ENCODE results near the gene PCDHGB3. TPM values are rescaled to one million over a fixed set of nuclear protein-coding genes. Genes with fewer than 3 reads are reported as not detected.

PCDHGB3 gene
- total and polyA plus RNA-seq, 11 donors: 1.7 to 14.9 (median 8.5) TPM

DNA sequence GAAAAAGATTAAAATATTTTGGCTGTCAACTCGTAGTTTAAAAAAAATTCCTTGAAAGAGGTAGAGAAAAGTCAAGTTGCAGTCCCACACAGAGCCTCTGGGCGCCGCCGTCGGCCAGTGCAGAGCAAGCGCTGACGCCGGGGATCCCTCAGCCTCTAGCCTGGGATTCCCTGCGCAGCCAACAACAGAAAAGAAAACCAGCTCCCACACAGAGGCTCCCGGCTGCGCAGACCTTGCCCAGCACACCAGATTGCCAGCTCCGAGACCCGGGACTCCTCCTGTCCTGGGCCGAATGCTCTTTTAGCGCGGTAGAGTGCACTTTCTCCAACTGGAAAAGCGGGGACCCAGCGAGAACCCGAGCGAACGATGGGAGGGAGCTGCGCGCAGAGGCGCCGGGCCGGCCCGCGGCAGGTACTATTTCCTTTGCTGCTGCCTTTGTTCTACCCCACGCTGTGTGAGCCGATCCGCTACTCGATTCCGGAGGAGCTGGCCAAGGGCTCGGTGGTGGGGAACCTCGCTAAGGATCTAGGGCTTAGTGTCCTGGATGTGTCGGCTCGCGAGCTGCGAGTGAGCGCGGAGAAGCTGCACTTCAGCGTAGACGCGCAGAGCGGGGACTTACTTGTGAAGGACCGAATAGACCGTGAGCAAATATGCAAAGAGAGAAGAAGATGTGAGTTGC is 47.6 kb downstream of the PCDHGB3 start, which contains the start of gene PCDHGB7:
Gene PCDHGB7, plus strand, starts transcription at position 184 of the 679 bp plus-strand sequence. Its CDS starts 183 bp downstream, at position 367.
- peak; percentile 71 to 88 (median 83) for DNase-seq
- intact Hi-C loops (cut with DNase I): loop anchor here in 8 of 10 donors (1.0 to 10.0 kb wide), 10 partner anchors 53 to 145 kb away; partner anchors contain the start of gene PCDHGA5 (in 2 of the 8)
- Histone ChIP-seq H3K27ac (peak within 1 kb of the TSS; percentile 19 to 69 (median 50)), H3K4me3 (peak within 1 kb of the TSS; percentile 18 to 59 (median 51)), H3K4me1 (peaks cover 0 to 12% (median 2%) of the 10 kb centered on the region in 12 donors), H3K27me3 (peaks cover 0 to 68% (median 0%) of the 10 kb centered on the region in 9 donors), H3K36me3 (peaks cover 0 to 41% (median 0%) of the 10 kb centered on the region in 9 donors), H3K9me3 (peaks cover 0 to 100% (median 57%) of the 10 kb centered on the region in 12 donors)
- peak; percentile 89 to 95 (median 93) for ATAC-seq
- 9 to 23% (median 15%) methylated on average over 33 to 47 of the region's 47 CpGs for WGBS, 4 donors
- TF ChIP-seq, protein P1, sequence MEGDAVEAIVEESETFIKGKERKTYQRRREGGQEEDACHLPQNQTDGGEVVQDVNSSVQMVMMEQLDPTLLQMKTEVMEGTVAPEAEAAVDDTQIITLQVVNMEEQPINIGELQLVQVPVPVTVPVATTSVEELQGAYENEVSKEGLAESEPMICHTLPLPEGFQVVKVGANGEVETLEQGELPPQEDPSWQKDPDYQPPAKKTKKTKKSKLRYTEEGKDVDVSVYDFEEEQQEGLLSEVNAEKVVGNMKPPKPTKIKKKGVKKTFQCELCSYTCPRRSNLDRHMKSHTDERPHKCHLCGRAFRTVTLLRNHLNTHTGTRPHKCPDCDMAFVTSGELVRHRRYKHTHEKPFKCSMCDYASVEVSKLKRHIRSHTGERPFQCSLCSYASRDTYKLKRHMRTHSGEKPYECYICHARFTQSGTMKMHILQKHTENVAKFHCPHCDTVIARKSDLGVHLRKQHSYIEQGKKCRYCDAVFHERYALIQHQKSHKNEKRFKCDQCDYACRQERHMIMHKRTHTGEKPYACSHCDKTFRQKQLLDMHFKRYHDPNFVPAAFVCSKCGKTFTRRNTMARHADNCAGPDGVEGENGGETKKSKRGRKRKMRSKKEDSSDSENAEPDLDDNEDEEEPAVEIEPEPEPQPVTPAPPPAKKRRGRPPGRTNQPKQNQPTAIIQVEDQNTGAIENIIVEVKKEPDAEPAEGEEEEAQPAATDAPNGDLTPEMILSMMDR (IDR thresholded peaks at IDR 0.05): peak; percentile 56 to 80 (median 73)

DNA sequence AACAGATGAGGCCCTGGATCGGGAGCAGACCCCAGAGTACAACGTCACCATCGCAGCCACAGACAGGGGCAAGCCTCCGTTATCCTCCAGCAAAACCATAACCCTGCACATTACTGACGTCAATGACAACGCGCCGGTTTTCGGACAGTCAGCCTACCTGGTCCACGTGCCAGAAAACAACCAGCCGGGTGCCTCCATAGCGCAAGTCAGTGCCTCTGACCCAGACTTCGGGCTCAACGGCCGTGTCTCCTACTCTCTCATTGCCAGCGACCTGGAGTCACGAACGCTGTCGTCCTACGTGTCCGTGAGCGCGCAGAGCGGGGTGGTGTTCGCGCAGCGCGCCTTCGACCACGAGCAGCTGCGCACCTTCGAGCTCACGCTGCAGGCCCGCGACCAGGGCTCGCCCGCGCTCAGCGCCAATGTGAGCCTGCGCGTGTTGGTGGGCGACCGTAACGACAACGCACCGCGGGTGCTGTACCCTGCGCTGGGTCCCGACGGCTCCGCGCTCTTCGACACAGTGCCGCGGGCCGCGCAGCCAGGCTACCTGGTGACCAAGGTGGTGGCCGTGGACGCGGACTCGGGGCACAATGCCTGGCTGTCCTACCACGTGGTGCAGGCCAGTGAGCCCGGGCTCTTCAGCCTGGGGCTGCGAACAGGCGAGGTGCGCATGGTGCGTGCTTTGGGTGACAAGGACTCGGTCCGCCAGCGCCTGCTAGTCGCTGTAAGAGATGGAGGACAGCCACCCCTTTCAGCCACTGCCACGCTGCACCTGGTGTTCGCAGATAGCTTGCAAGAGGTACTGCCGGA is 49.2 kb downstream of the PCDHGB3 start:
- Histone ChIP-seq H3K36me3 (peaks cover 0 to 33% (median 0%) of the 10 kb centered on the region in 9 donors), H3K4me3 (no peak overlapping the region), H3K27me3 (peaks cover 0 to 74% (median 0%) of the 10 kb centered on the region in 9 donors), H3K9me3 (peaks cover 0 to 100% (median 59%) of the 10 kb centered on the region in 12 donors), H3K27ac (no peak overlapping the region), H3K4me1 (peaks cover 0 to 12% (median 1%) of the 10 kb centered on the region in 12 donors)
- intact Hi-C loops (cut with DNase I): loop anchor here in 6 of 10 donors (2.0 to 10.0 kb wide), 7 partner anchors 54 to 143 kb away; partner anchors contain the start of gene PCDHGA5 (in 2 of the 6)
- ATAC-seq (no peak), DNase-seq (peak in 1 of 5 donors; percentile 64)
- TF ChIP-seq, protein P1 (IDR thresholded peaks at IDR 0.05): no peak
- 36 to 57% (median 48%) methylated on average over 36 to 74 of the region's 74 CpGs for WGBS, 4 donors

DNA sequence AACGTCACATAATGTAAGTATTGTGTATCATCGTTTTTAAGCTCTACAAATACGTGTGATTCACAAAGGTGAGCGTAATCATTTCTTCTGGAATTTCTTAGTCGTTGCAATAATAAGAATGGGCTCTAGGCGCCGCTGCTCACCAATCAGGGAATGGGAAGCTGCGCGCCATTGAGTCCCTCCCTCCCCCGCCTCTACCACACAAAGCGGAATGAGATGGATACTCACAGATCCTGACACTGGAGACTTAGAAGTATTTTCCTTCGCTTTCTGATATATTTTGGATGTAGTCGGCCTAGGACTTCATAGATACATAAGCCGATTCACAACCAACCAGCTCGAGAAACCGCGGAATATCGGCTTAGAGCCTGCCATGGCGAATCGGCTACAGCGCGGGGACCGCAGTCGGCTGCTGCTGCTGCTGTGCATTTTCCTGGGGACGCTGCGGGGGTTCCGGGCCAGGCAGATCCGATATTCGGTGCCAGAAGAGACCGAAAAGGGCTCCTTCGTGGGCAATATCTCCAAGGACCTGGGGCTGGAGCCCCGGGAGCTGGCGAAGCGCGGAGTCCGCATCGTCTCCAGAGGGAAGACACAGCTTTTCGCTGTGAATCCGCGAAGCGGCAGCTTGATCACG is 50.9 kb downstream of the PCDHGB3 start, which contains the start of gene PCDHGA11:
Gene PCDHGA11, plus strand, starts transcription at position 197 of the 634 bp plus-strand sequence. Its CDS starts 177 bp downstream, at position 374.
- Histone ChIP-seq H3K9me3 (peaks cover 0 to 100% (median 72%) of the 10 kb centered on the region in 12 donors), H3K4me3 (peak within 1 kb of the TSS in 10 of 12 donors; percentile 9 to 45 (median 40)), H3K36me3 (peaks cover 0 to 43% (median 0%) of the 10 kb centered on the region in 9 donors), H3K27me3 (peaks cover 0 to 76% (median 0%) of the 10 kb centered on the region in 9 donors), H3K4me1 (peaks cover 0 to 12% (median 1%) of the 10 kb centered on the region in 12 donors), H3K27ac (no peak within 1 kb of the TSS)
- DNase-seq (peak in 3 of 5 donors; percentile 40 to 64 (median 61)), ATAC-seq (peak in 2 of 4 donors; percentile 52 to 62)
- WGBS, 4 donors: 24 to 47% (median 32%) methylated on average over 42 of the region's 42 CpGs
- intact Hi-C loops (cut with DNase I): loop anchor here in 5 of 10 donors (5.0 to 10.0 kb wide), 4 partner anchors 91 to 134 kb away; no protein-coding TSS in a partner anchor
- no peak for TF ChIP-seq POLR2A (IDR thresholded peaks at IDR 0.05)
- TF ChIP-seq, protein P1 (IDR thresholded peaks at IDR 0.05): peak; percentile 28 to 57 (median 48)
